GM12864 (cell line): Measurements from ENCODE around the gene SNAPC2.

Experiments used
- DNase-seq: peaks from one replicate; pipeline ENCODE4 v3.0.0-alpha.2; 2011; ENCODE audit warnings: low read depth
- H3K4me3 ChIP-seq: 2 replicates; pipeline ENCODE4 v1.5.1; 2011; ENCODE audit warnings: mild to moderate bottlenecking, low read depth, low read length, control low read depth
- CTCF ChIP-seq: IDR thresholded peaks from 2 replicates; pipeline ENCODE4 v1.5.1; 2011; ENCODE audit warnings: low read depth, mild to moderate bottlenecking, moderate library complexity, low read length, control low read depth, inconsistent platforms; ENCODE audit errors: missing control alignments

SNAPC2 gene

GRCh38 chr19:7924651-7925170, 4.6 kb downstream of the SNAPC2 start:
- no peak for DNase-seq
- TF ChIP-seq CTCF: no peak
- no peak overlapping the region for H3K4me3 ChIP-seq

GRCh38 chr19:7925171-7925851, 5.2 kb downstream of the SNAPC2 start:
- TF ChIP-seq CTCF: peak; percentile 83
- no peak for DNase-seq
- H3K4me3 ChIP-seq: peak overlapping the region; percentile 28; the same call in 1 of the 2 replicates

DNA sequence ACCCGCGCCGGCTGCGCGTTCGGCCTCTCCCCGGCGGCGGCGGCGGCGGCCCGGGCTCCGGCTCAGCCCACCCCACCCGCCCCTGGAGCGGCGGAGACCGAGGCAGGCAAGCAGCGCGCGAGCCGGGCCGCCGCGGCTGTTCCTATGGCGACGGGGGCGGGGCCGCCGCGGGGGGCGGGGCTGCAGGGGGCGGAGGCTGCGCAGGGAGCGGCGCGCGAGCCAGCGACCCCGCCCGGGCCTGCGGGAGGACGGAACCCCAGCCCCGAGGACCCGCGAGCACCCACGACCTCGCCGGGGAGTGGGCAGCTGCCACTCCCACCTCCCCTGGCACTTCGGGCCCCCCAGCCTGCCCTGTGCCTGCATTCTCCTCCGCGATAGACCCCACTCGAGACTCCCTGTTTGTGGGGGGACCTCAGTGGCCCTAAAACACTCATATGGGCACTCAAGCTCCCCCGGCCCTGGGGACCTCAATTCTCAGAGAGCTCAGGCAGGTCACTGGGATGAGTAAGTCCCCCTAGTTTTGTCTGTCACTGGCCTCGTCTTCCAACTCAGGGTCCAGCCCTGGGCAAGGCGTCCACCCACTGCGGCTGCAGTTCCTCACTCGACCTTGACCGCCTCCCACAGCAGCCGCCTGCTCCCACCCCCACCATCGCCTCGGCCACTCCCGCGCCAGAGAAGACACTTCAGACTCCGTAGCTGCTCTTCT, 6.0 kb downstream of the SNAPC2 start, which contains the start of gene CTXN1:
CTXN1 (minus strand) TSS at position 115 of the 706 bp plus-strand sequence. CDS start 597 bp downstream, outside the sequence.
- H3K4me3 ChIP-seq: peak within 1 kb of the TSS; percentile 28; the same call in 1 of the 2 replicates
- no peak for DNase-seq
- no peak for TF ChIP-seq CTCF

DNA sequence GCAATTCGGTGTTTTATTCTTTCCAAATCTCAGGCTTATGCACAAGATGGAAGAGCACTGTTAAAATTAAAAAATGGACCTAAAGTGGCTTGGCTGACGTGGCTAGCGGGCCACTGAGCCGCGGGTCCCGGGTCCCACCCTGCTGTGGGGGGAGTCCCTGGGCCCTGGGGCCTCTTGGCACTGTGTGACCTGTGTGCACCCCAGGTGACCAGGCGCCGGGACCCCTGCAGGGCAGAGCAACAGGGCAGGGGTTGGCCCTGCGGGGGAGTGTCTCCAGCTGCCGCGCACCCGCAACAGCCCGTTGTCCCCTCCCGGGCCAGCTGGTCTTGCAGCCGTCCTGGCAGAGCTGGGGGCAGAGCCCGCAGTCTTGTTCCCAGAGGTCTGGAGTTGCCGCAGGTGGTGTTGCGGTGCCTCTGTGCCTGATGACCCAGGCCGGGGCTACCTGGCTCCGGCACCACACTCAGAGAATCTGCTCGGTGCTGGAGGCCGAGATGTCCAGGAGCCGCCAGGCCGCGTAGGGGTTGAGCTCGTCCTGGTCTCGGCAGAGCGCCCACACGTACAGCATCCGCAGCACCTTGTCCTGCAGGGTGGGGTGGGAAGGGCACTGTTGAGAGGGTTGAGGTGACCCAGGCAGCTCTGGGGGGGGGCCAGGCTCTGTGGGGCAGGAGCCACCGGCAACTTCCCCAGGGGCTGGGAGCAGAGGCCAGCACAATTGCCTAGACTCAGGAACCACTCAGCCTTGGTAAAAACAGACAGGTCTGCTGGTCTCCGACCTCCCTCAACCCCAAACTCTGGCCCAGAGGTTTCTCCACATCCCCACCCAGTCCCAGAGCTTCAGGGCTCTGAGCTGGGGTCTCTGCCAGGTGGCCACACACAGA, 6.8 kb downstream of the SNAPC2 start:
- no peak overlapping the region for H3K4me3 ChIP-seq
- TF ChIP-seq CTCF: no peak
- no peak for DNase-seq

DNA sequence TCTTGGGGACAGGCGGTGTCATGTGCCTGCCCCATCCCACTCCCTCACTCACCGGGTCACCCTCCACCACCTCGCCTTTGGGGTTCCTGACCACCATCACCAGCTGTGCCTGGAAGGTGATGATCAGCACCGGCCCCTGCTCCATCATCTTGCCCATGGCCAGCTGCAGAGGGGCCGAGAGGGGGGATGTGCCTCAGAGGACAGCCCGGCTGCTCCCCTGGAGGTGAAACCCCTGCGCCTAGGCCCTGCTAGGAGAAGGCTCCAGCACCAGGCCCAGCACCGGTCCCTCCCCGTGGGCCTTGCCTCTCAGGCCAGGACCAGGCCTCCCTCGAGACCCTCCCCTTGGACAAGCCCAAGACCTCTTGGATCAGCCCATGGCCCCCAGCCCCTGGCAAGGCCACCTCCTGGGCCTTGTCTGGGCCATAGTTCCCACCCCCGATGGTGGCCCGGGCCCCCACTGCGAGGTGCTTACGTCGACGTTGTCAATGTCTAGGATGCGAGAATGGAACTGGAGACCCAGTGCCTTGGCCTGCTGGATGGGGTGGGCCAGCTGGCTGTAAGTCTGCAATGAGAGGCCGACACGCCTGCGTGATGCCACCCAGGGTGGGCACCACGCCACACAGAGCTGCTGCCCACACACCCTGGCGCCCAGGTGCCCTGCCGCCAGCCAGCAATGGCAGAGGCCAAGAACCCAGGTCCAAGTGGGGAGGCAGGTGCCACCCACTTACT, 7.6 kb downstream of the SNAPC2 start:
- H3K4me3 ChIP-seq: no peak overlapping the region
- DNase-seq: no peak
- no peak for TF ChIP-seq CTCF

GRCh38 chr19:7928334-7928706, 8.2 kb downstream of the SNAPC2 start:
- DNase-seq: no peak
- H3K4me3 ChIP-seq: no peak overlapping the region

More at GRCh38 chr19:7928334-7928706, 8.2 kb downstream of the SNAPC2 start:
- no peak for TF ChIP-seq CTCF
